Heart left ventricle (tissue), 16 donors: Measurements from ENCODE around the gene LGALS7. TPM values are rescaled to one million over a fixed set of nuclear protein-coding genes. Genes with fewer than 3 reads are reported as not detected.

Experiments used
- ATAC-seq, 4 donors: fragments of 200-7000 bp; cut with Tn5 transposase; one replicate each; pipeline ENCODE4 v1.9.1; 2020 to 2022; ENCODE audit warnings: moderate library complexity in 4 of 4, mild to moderate bottlenecking in 3 of 4, moderate number of reproducible peaks in 1 of 4
- DNase-seq, 5 donors: peaks; one replicate each; pipeline ENCODE4 v3.0.0-alpha.2; 2020
- H3K27ac ChIP-seq, 12 donors: fragments of 200-600 bp; sonication (generic) in 4 of 12; one replicate each; pipeline versions ENCODE4 v1.5.0 to v1.8.0; 2016 to 2022; ENCODE audit warnings: mild to moderate bottlenecking in 2 of 12
- H3K27me3 ChIP-seq, 9 donors: fragments of 200-600 bp; sonication (generic) in 2 of 9; one replicate each; pipeline versions ENCODE4 v1.5.1 to v1.8.0; 2016 to 2022; ENCODE audit warnings: mild to moderate bottlenecking in 3 of 9
- H3K36me3 ChIP-seq, 9 donors: fragments of 200-600 bp; sonication (generic) in 2 of 9; one replicate each; pipeline versions ENCODE4 v1.5.0 to v1.8.0; 2018 to 2022; ENCODE audit warnings: mild to moderate bottlenecking in 2 of 9
- H3K4me1 ChIP-seq, 12 donors: fragments of 200-600 bp; sonication (generic) in 4 of 12; one replicate each; pipeline versions ENCODE4 v1.5.0 to v1.8.0; 2016 to 2022; ENCODE audit warnings: mild to moderate bottlenecking in 3 of 12
- H3K4me3 ChIP-seq, 12 donors: fragments of 200-600 bp; sonication (generic) in 4 of 12; one replicate each; pipeline versions ENCODE4 v1.5.0 to v1.8.0; 2017 to 2022; ENCODE audit warnings: mild to moderate bottlenecking in 9 of 12, moderate library complexity in 4 of 12
- H3K9me3 ChIP-seq, 12 donors: fragments of 200-600 bp; sonication (generic) in 4 of 12; one replicate each; pipeline versions ENCODE4 v1.5.0 to v1.8.0; 2016 to 2022; ENCODE audit warnings: mild to moderate bottlenecking in 1 of 12
- CTCF ChIP-seq, 12 donors: fragments of 200-600 bp; sonication (generic) in 4 of 12; IDR thresholded peaks; one replicate each; pipeline versions ENCODE4 v1.5.0 to v1.8.0; 2018 to 2022; ENCODE audit warnings: antibody characterized with exemption in 12 of 12, mild to moderate bottlenecking in 5 of 12
- POLR2A ChIP-seq, 2 donors: fragments of 450-650 bp; IDR thresholded peaks; one replicate each; pipeline ENCODE4 v1.6.1; 2017; ENCODE audit warnings: antibody characterized with exemption in 2 of 2, mild to moderate bottlenecking in 2 of 2, moderate library complexity in 2 of 2
- WGBS, 4 donors: extraction: QIAGEN DNeasy Blood & Tissue Kit in 2 of 4; methylation state at CpG; one replicate each; pipeline versions ENCODE4 v1.1.5 to v1.1.7; 2013 to 2018; 5-methylcytosine and 5-hydroxymethylcytosine counted together
- intact Hi-C, 10 donors: fragments of 100-400 bp; cut with DNase I; formaldehyde crosslinking; loops; one replicate each; pipeline versions ENCODE4 v1.11.1 to v1.14.2; 2022
- polyA plus RNA-seq, 2 donors: library from polyadenylated mRNA; stranded (reverse); fragments of 200-250 nt; gene quantifications; one replicate each; pipeline ENCODE4 v1.2.3, GENCODE V29; 2013
- total RNA-seq, 9 donors: library from RNA; depleted of rRNA in 2 of 9; stranded (reverse); fragments of >200 nt in 2 of 9; fragmentation: NEBNext Ultra II Directional in 3 of 9; extraction: Animal tissue kit (Norgen Biotek cat#: 25700) in 3 of 9; gene quantifications; one replicate each; pipeline versions ENCODE4 v1.1.0 to v1.2.4, GENCODE V29; 2016 to 2023
- donor health status: ischemic (EF 13 %, LVEDD 7.1; RV severe dilation, severe dysfunction).
- donor health status: healthy with polysubstance abuse.
- donor health status: DM: no; HTN: yes; CAD: no.
- donor health status: DM: no; HTN: no; CAD: no.
- donor health status: ischemic (EF 25% LVEDD 6.9; RV normal size, moderate dysfunction).
- donor health status: ischemic (EF 25% LVEDD 5.7; RV mildly dilated, moderate dysfunction).
- donor health status: healthy.
- donor health status: DM: yes; HTN: yes; CAD: no.
- donor health status: ischemic (EF 35%, LVEDD 5.7; RV mildly dilated, moderate dysfunction).
- donor health status: nonischemic (EF 11% LVEDD 7.7; RV severe dilation, severe dysfunction).
- donor health status: DM: yes; HTN: yes; CAD: no.
- donor health status: PGD.
- donor health status: ischemic (EF 29% LVEDD 5.4; RV normal size, mild dysfunction).
- donor health status: nonischemic (EF 23%, LVEDD 6.1; RV moderate dilation, normal function).

Gene LGALS7
- total and polyA plus RNA-seq, 11 donors, result 0.33 TPM; not detected in 10

GRCh38 chr19:38806371-38806770 lies 33.1 kb upstream of the LGALS7 start:
- no peaks in the 10 kb centered on the region for H3K27me3 ChIP-seq
- H3K4me3 ChIP-seq, result no peak overlapping the region
- H3K9me3 ChIP-seq, result no peaks in the 10 kb centered on the region
- DNase-seq (no peak), ATAC-seq (no peak)
- H3K4me1 ChIP-seq, result peaks cover 0 to 6% (median 0%) of the 10 kb centered on the region in 12 donors
- 93 to 96% (median 94%) methylated on average over 6 of the region's 6 CpGs for WGBS, 4 donors
- H3K27ac ChIP-seq, result no peak overlapping the region
- no peaks in the 10 kb centered on the region for H3K36me3 ChIP-seq
- TF ChIP-seq CTCF (IDR thresholded peaks at IDR 0.05) (no peak), POLR2A (IDR thresholded peaks at IDR 0.05) (no peak)
- intact Hi-C loops, result loop anchor here in 2 of 10 donors (10.0 kb wide), 2 partner anchors 52 to 72 kb away; no protein-coding TSS in a partner anchor

- Histone ChIP-seq H3K4me3 (no peak overlapping the region), H3K4me1 (peaks cover 0 to 6% (median 0%) of the 10 kb centered on the region in 12 donors), H3K27ac (peak overlapping the region in 5 of 12 donors; percentile 11 to 68 (median 20)), H3K9me3 (no peaks in the 10 kb centered on the region), H3K36me3 (no peaks in the 10 kb centered on the region), H3K27me3 (no peaks in the 10 kb centered on the region)
- TF ChIP-seq CTCF (IDR thresholded peaks at IDR 0.05) (no peak), POLR2A (IDR thresholded peaks at IDR 0.05) (no peak)
- DNase-seq, result no peak
- intact Hi-C loops, result loop anchor here in 2 of 10 donors (10.0 kb wide), 2 partner anchors 50 to 70 kb away; no protein-coding TSS in a partner anchor
- ATAC-seq, result peak in 3 of 4 donors; percentile 53 to 93 (median 61)
- WGBS, 4 donors, result 39 to 66% (median 49%) methylated on average over 1 of the region's 1 CpG
Measured at GRCh38 chr19:38805180-38805579, 31.9 kb upstream of the LGALS7 start.

- no peak for DNase-seq
- intact Hi-C loops, result loop anchor here in 2 of 10 donors (10.0 kb wide), 2 partner anchors 49 to 69 kb away; no protein-coding TSS in a partner anchor
- ATAC-seq, result no peak
- Histone ChIP-seq H3K36me3 (no peaks in the 10 kb centered on the region), H3K4me1 (peaks cover 0 to 6% (median 0%) of the 10 kb centered on the region in 12 donors), H3K27ac (no peak overlapping the region), H3K4me3 (no peak overlapping the region), H3K27me3 (no peaks in the 10 kb centered on the region), H3K9me3 (no peaks in the 10 kb centered on the region)
- 83 to 96% (median 91%) methylated on average over 10 of the region's 10 CpGs for WGBS, 4 donors
- TF ChIP-seq POLR2A (IDR thresholded peaks at IDR 0.05) (no peak), CTCF (IDR thresholded peaks at IDR 0.05) (no peak)
Measured at GRCh38 chr19:38803543-38803942, 30.2 kb upstream of the LGALS7 start.

- Histone ChIP-seq H3K36me3 (no peaks in the 10 kb centered on the region), H3K4me1 (peaks cover 0 to 6% (median 0%) of the 10 kb centered on the region in 12 donors), H3K9me3 (no peaks in the 10 kb centered on the region), H3K27me3 (no peaks in the 10 kb centered on the region), H3K4me3 (no peak overlapping the region), H3K27ac (no peak overlapping the region)
- no peak for TF ChIP-seq POLR2A (IDR thresholded peaks at IDR 0.05)
- TF ChIP-seq CTCF (IDR thresholded peaks at IDR 0.05), result no peak
- intact Hi-C loops, result loop anchor here in 2 of 10 donors (10.0 kb wide), 2 partner anchors 47 to 67 kb away; no protein-coding TSS in a partner anchor
- no peak for DNase-seq
- 93 to 96% (median 94%) methylated on average over 12 of the region's 12 CpGs for WGBS, 4 donors
- ATAC-seq, result peak in 1 of 4 donors; percentile 20
Measured at GRCh38 chr19:38801359-38802095, 28.2 kb upstream of the LGALS7 start.
